CD4-positive, CD25-positive, alpha-beta regulatory T cell (primary cell): Measurements from ENCODE around the gene GIT2. TPM values are rescaled to one million over a fixed set of nuclear protein-coding genes. Genes with fewer than 3 reads are reported as not detected.

Experiments
- ATAC-seq, 2 donors: fragments of 150-1000 bp; cut with Tn5 transposase; one replicate each; pipeline ENCODE4 v1.10.0; 2021; ENCODE audit warnings: low read depth in 2 of 2, moderate number of reproducible peaks in 2 of 2, moderate library complexity in 1 of 2
- DNase-seq, 3 donors: peaks; one replicate each; pipeline versions ENCODE4 v3.0.0 to v3.0.0-alpha.2; 2012 to 2022; ENCODE audit warnings: mixed read lengths in 1 of 3
- H3K27ac ChIP-seq: one replicate; pipeline ENCODE4 v1.7.0; 2013; ENCODE audit warnings: mild to moderate bottlenecking, low read length; ENCODE audit not compliant: insufficient read depth, poor library complexity, severe bottlenecking
- H3K27me3 ChIP-seq: one replicate; pipeline ENCODE4 v1.7.0; 2013; ENCODE audit warnings: low read length; ENCODE audit not compliant: control insufficient read depth, insufficient read depth
- H3K36me3 ChIP-seq: one replicate; pipeline ENCODE4 v1.7.0; 2013; ENCODE audit warnings: mild to moderate bottlenecking, low read length, moderate library complexity; ENCODE audit not compliant: control insufficient read depth, insufficient read depth
- H3K4me1 ChIP-seq: 2 replicates; pipeline ENCODE4 v1.7.0; 2013; ENCODE audit warnings: mild to moderate bottlenecking, low read length; ENCODE audit not compliant: insufficient read depth, control insufficient read depth, poor library complexity, severe bottlenecking
- H3K4me3 ChIP-seq: one replicate; pipeline ENCODE4 v1.7.0; 2013; ENCODE audit warnings: low read depth, mild to moderate bottlenecking, low read length, moderate library complexity
- H3K9me3 ChIP-seq, 2 experiments: 1 replicate in 1 of 2; 2 replicates in 1 of 2; pipeline ENCODE4 v1.7.0; 2013; ENCODE audit warnings: low read length in 2 of 2, mild to moderate bottlenecking in 1 of 2, moderate library complexity in 1 of 2; ENCODE audit not compliant: control insufficient read depth in 2 of 2
- H3K27ac Mint-ChIP-seq, 3 donors: one replicate each; pipeline ENCODE4 v1.8.0; 2020 to 2022; ENCODE audit warnings: mild to moderate bottlenecking in 3 of 3, mixed read lengths in 3 of 3, moderate library complexity in 2 of 3
- H3K27me3 Mint-ChIP-seq: one replicate; pipeline ENCODE4 v1.8.0; 2022; ENCODE audit warnings: mild to moderate bottlenecking, mixed read lengths
- H3K36me3 Mint-ChIP-seq: one replicate; pipeline ENCODE4 v1.8.0; 2020; ENCODE audit warnings: mixed read lengths
- H3K4me1 Mint-ChIP-seq, 4 donors: one replicate each; pipeline ENCODE4 v1.8.0; 2020 to 2022; ENCODE audit warnings: mixed read lengths in 4 of 4, mild to moderate bottlenecking in 1 of 4
- H3K4me3 Mint-ChIP-seq, 4 donors: one replicate each; pipeline ENCODE4 v1.8.0; 2020 to 2022; ENCODE audit warnings: mild to moderate bottlenecking in 4 of 4, mixed read lengths in 4 of 4, moderate library complexity in 3 of 4
- H3K9me3 Mint-ChIP-seq, 7 donors: one replicate each; pipeline ENCODE4 v1.8.0; 2020 to 2022; ENCODE audit warnings: mixed read lengths in 7 of 7, mild to moderate bottlenecking in 3 of 7, moderate library complexity in 2 of 7
- polyA plus RNA-seq, 4 donors: library from polyadenylated mRNA; unstranded; fragments of 300-500 nt; fragmentation: Illumina TruSeq; gene quantifications; one replicate each; pipeline ENCODE4 v1.2.3, GENCODE V29; 2021
- total RNA-seq: library from RNA; stranded (reverse); gene quantifications from one replicate; pipeline ENCODE4 v1.2.3, GENCODE V29; 2022

The GIT2 gene
- total and polyA plus RNA-seq, 5 donors from 2014 or later, result 79.0 to 95.3 (median 81.7) TPM

DNA sequence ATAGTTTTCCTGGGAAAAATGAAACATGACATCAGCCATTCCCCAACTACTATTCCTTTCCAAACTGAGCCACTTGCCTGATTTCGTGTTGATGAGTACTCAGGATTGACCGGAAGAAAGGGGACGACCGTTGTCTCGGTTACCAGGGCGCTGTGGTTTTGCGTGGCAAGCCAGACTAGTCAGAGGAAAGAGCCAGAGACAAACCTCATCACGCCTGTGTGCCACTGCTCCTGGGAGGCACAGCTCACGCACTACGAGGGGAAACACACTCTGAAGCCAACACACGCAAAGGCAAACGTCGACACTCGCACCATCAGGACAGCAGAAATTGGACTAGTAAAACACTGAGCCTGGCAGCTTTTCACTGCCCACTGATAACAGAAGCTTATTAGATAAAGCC, 35.0 kb downstream of the GIT2 start:
- no peaks in the 10 kb centered on the region for H3K9me3 ChIP-seq
- H3K36me3 ChIP-seq, result peaks cover 83% of the 10 kb centered on the region
- Mint-ChIP-seq H3K4me3 (no peak overlapping the region), H3K9me3 (no peaks in the 10 kb centered on the region), H3K27me3 (no peaks in the 10 kb centered on the region), H3K27ac (peak overlapping the region in 1 of 3 donors; percentile 75), H3K4me1 (peaks cover 0 to 12% (median 7%) of the 10 kb centered on the region in 4 donors), H3K36me3 (peaks cover 47% of the 10 kb centered on the region)
- H3K27me3 ChIP-seq, result no peaks in the 10 kb centered on the region
- H3K27ac ChIP-seq, result no peak overlapping the region
- no peaks in the 10 kb centered on the region for H3K4me1 ChIP-seq
- ATAC-seq (no peak), DNase-seq (no peak)
- no peak overlapping the region for H3K4me3 ChIP-seq

DNA sequence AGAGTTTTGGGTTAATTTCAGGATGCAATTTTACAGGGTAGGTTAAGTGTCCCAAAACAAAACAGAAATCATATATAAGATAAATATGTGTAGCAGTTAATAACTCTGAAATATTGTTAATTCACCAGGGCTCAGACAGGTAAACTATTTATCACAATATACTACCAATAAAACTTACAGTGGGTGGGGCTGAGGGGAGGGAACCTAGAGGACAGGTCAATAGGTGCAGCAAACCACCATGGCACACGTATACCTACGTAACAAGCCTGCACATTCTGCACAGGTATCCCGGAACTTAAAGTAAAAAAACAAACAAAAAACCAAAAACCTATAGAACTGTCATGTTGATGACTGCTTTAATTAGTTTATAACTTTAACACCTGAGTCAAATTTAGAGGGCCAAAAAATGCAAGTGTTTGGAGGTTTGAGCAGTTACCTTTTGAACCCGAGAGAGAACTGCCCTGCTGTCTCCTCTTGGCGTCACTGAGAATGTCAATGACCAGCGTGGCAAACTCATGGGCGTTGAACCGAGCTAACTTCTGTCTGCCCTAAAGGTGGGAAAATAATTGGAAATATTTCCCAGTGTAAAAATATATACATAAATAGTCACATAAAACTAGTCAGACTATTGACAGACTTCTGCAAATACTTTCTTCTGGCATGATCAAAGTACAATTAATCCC, 36.6 kb downstream of the GIT2 start:
- Histone ChIP-seq H3K36me3 (peaks cover 79% of the 10 kb centered on the region), H3K27ac (no peak overlapping the region), H3K27me3 (no peaks in the 10 kb centered on the region), H3K9me3 (no peaks in the 10 kb centered on the region), H3K4me1 (no peaks in the 10 kb centered on the region), H3K4me3 (no peak overlapping the region)
- Mint-ChIP-seq H3K4me3 (no peak overlapping the region), H3K27ac (peak overlapping the region in 1 of 3 donors; percentile 26), H3K36me3 (peaks cover 38% of the 10 kb centered on the region), H3K9me3 (no peaks in the 10 kb centered on the region), H3K27me3 (no peaks in the 10 kb centered on the region), H3K4me1 (peaks cover 0 to 12% (median 4%) of the 10 kb centered on the region in 4 donors)
- no peak for ATAC-seq
- no peak for DNase-seq

DNA sequence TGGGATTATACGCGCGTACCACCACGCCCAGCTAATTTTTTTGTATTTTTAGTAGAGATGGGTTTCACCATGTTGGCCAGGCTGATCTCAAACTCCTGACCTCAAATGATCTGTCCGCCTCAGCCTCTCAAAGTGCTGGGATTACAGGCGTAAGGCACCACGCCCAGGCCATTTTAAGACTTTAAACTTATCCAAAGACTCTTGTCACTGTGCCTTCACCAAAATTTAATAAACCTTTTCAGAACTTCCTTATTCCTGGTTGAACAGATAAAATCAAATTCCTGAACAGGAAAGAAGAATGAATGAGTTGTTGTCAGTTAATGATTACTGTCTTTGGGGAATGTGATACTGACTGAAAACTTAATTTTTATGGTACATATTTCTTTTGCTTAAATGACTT, 37.8 kb downstream of the GIT2 start:
- H3K4me1 Mint-ChIP-seq, result peaks cover 0 to 11% (median 2%) of the 10 kb centered on the region in 4 donors
- no peaks in the 10 kb centered on the region for H3K9me3 Mint-ChIP-seq
- Histone ChIP-seq H3K9me3 (no peaks in the 10 kb centered on the region), H3K4me1 (no peaks in the 10 kb centered on the region), H3K27me3 (no peaks in the 10 kb centered on the region), H3K36me3 (peaks cover 75% of the 10 kb centered on the region), H3K4me3 (no peak overlapping the region), H3K27ac (no peak overlapping the region)
- DNase-seq, result no peak
- H3K27me3 Mint-ChIP-seq, result no peaks in the 10 kb centered on the region
- no peak overlapping the region for H3K27ac Mint-ChIP-seq
- no peak overlapping the region for H3K4me3 Mint-ChIP-seq
- H3K36me3 Mint-ChIP-seq, result peaks cover 34% of the 10 kb centered on the region
- ATAC-seq, result no peak

DNA sequence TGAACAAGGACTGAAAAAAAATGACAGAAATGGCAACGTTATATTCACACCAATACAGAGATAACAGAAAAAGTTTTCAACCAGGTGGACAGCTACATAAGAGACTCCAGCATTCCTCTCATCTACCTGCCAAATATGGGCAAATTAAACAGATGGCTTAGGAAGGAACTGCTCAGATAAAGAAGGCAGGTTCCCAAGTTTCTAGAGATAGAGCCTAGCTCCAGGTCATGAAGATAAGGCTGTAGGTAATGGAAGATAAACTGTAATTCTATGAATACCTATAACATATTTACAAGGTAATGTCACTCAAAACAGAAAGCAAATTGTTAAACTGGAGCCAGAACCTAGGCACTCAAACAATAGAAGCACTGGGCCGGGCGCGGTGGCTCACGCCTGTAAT, 42.5 kb downstream of the GIT2 start:
- Mint-ChIP-seq H3K9me3 (no peaks in the 10 kb centered on the region), H3K36me3 (peaks cover 49% of the 10 kb centered on the region), H3K27ac (peak overlapping the region in 1 of 3 donors; percentile 86), H3K4me1 (peaks cover 0 to 8% (median 1%) of the 10 kb centered on the region in 4 donors), H3K4me3 (no peak overlapping the region), H3K27me3 (no peaks in the 10 kb centered on the region)
- ATAC-seq (no peak), DNase-seq (no peak)
- peaks cover 77% of the 10 kb centered on the region for H3K36me3 ChIP-seq
- H3K27ac ChIP-seq, result no peak overlapping the region
- no peaks in the 10 kb centered on the region for H3K4me1 ChIP-seq
- no peaks in the 10 kb centered on the region for H3K9me3 ChIP-seq
- H3K4me3 ChIP-seq, result no peak overlapping the region
- no peaks in the 10 kb centered on the region for H3K27me3 ChIP-seq

DNA sequence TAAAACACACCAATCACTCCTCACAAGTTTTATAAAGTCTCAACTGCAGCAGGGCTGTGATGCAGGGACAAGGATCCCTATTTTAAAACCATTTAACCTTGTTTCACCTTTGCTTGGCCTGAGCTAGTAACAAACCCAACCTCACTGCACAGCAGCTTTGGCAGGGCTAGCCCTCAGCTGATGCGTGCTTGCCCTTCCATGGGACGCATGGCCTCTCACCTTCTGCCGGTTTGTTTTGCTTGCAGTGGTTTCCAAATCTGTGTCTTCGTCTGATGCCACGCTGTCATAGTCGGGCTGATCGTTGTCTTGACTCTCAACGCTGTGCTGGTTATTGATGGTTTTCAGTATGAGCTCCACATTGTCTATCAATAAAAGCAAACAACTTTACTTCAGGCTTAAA, 43.3 kb downstream of the GIT2 start:
- no peak overlapping the region for H3K27ac Mint-ChIP-seq
- H3K4me1 ChIP-seq, result no peaks in the 10 kb centered on the region
- H3K27ac ChIP-seq, result no peak overlapping the region
- no peaks in the 10 kb centered on the region for H3K9me3 ChIP-seq
- peaks cover 48% of the 10 kb centered on the region for H3K36me3 Mint-ChIP-seq
- H3K4me3 ChIP-seq, result no peak overlapping the region
- H3K4me1 Mint-ChIP-seq, result peaks cover 0 to 13% (median 3%) of the 10 kb centered on the region in 4 donors
- no peaks in the 10 kb centered on the region for H3K27me3 Mint-ChIP-seq
- H3K36me3 ChIP-seq, result peaks cover 81% of the 10 kb centered on the region
- H3K27me3 ChIP-seq, result no peaks in the 10 kb centered on the region
- no peak overlapping the region for H3K4me3 Mint-ChIP-seq
- DNase-seq (no peak), ATAC-seq (no peak)
- H3K9me3 Mint-ChIP-seq, result no peaks in the 10 kb centered on the region

DNA sequence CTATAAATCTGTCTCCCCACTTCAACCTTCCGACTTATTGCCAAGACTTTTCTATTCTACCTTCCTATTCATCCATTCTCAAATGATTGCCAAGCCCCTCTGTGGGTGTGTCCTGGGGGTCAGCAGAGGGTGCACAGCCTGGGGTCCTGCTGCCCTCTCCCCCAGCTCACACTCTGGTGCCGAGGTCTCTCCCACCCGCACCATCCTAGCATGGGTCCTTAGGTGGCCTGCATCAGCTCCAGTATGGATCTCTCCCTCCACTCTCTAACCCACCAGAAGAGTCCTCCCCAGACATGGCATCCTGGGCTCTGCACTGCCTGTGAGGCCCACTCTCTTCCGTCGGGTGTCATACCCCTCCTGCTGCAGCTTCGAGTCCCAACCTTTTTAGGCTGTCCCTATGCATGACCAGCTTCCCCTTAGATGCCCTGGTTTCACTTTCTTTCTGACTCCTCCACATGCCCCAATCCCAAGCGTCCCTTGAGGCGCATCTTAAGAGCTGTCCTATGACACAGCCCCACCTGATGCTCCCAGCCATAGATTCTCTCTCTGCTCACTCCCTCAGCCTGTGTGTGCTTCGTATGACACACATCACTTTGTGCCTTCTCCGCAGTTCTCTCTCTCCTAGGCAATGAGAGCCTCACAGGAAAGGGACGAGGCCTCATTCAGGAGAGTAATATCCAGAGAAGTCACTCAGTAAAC, 43.9 kb downstream of the GIT2 start:
- H3K27me3 Mint-ChIP-seq, result no peaks in the 10 kb centered on the region
- H3K4me1 Mint-ChIP-seq, result peaks cover 0 to 18% (median 6%) of the 10 kb centered on the region in 4 donors
- DNase-seq (no peak), ATAC-seq (peak; percentile 18 to 20)
- peaks cover 52% of the 10 kb centered on the region for H3K36me3 Mint-ChIP-seq
- Histone ChIP-seq H3K27ac (no peak overlapping the region), H3K4me1 (no peaks in the 10 kb centered on the region), H3K36me3 (peaks cover 86% of the 10 kb centered on the region), H3K4me3 (no peak overlapping the region), H3K9me3 (no peaks in the 10 kb centered on the region), H3K27me3 (no peaks in the 10 kb centered on the region)
- no peaks in the 10 kb centered on the region for H3K9me3 Mint-ChIP-seq
- H3K4me3 Mint-ChIP-seq, result no peak overlapping the region
- peak overlapping the region in 2 of 3 donors; percentile 0 to 87 for H3K27ac Mint-ChIP-seq

DNA sequence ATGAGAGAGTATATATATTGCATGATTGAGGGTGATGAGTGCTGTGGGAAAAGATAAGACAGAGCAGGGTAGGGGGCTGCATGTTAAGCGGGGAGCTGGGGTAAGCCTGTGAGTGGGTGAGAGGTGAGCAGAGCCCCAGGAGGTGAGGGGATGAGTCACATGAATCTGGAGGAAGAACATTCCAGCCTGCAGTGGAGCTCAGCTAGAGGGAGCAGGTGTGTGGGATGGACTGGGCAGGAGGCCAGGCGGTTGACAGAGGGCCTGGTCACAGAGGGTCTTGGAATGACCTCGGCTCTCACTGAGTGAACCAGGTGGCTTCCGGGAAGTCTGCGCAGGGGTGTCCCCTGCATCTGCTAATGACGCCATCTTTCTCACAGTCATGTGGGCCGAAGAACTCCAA, 44.4 kb downstream of the GIT2 start:
- H3K4me1 Mint-ChIP-seq, result peaks cover 0 to 23% (median 8%) of the 10 kb centered on the region in 4 donors

More for the DNA sequence above, 44.4 kb downstream of the GIT2 start:
- Mint-ChIP-seq H3K27me3 (no peaks in the 10 kb centered on the region), H3K4me3 (no peak overlapping the region), H3K27ac (peak overlapping the region in 2 of 3 donors; percentile 0 to 82), H3K36me3 (peaks cover 54% of the 10 kb centered on the region), H3K9me3 (no peaks in the 10 kb centered on the region)
- Histone ChIP-seq H3K27ac (no peak overlapping the region), H3K36me3 (peaks cover 86% of the 10 kb centered on the region), H3K4me3 (no peak overlapping the region), H3K9me3 (no peaks in the 10 kb centered on the region), H3K4me1 (no peaks in the 10 kb centered on the region), H3K27me3 (no peaks in the 10 kb centered on the region)
- ATAC-seq (no peak), DNase-seq (no peak)
